HEK293 (cell line): ENCODE measurements around the gene PIK3AP1.

Experiments
- ZFP37 ChIP-seq: fragments of 450-650 bp; formaldehyde crosslinking; IDR thresholded peaks from 2 replicates; pipeline ENCODE4 v1.5.1; 2016; ENCODE audit warnings: missing biosample characterization, missing genetic modification characterization
- ZNF112 ChIP-seq: fragments of 450-650 bp; formaldehyde crosslinking; IDR thresholded peaks from 2 replicates; pipeline ENCODE4 v1.5.0; 2017; ENCODE audit warnings: missing biosample characterization, missing genetic modification characterization
- ZNF132 ChIP-seq: fragments of 450-650 bp; formaldehyde crosslinking; IDR thresholded peaks from 2 replicates; pipeline ENCODE4 v1.5.1; 2017; ENCODE audit warnings: missing biosample characterization, missing genetic modification characterization, borderline replicate concordance
- ZNF324 ChIP-seq: fragments of 450-650 bp; formaldehyde crosslinking; IDR thresholded peaks from 2 replicates; pipeline ENCODE4 v1.5.1; 2016; ENCODE audit warnings: missing biosample characterization, missing genetic modification characterization
- ZNF791 ChIP-seq: fragments of 450-650 bp; formaldehyde crosslinking; IDR thresholded peaks from 2 replicates; pipeline ENCODE4 v1.5.1; 2016; ENCODE audit warnings: missing biosample characterization, missing genetic modification characterization
- ZSCAN23 ChIP-seq: fragments of 450-650 bp; formaldehyde crosslinking; IDR thresholded peaks from 2 replicates; pipeline ENCODE4 v1.5.1; 2016; ENCODE audit warnings: missing biosample characterization, missing genetic modification characterization
- TF ChIP-seq, protein P1 (sequence below): fragments of 450-650 bp; formaldehyde crosslinking; IDR thresholded peaks from 2 replicates; pipeline ENCODE4 v1.5.1; 2016; ENCODE audit warnings: missing biosample characterization, missing genetic modification characterization
- TF ChIP-seq, protein P2 (sequence below): fragments of 450-650 bp; formaldehyde crosslinking; IDR thresholded peaks from 2 replicates; pipeline ENCODE4 v1.5.1; 2016; ENCODE audit warnings: missing biosample characterization, missing genetic modification characterization
- TF ChIP-seq, protein P3 (sequence below): fragments of 450-650 bp; formaldehyde crosslinking; IDR thresholded peaks from 2 replicates; pipeline ENCODE4 v1.5.1; 2016; ENCODE audit warnings: missing biosample characterization, missing genetic modification characterization

DNA sequence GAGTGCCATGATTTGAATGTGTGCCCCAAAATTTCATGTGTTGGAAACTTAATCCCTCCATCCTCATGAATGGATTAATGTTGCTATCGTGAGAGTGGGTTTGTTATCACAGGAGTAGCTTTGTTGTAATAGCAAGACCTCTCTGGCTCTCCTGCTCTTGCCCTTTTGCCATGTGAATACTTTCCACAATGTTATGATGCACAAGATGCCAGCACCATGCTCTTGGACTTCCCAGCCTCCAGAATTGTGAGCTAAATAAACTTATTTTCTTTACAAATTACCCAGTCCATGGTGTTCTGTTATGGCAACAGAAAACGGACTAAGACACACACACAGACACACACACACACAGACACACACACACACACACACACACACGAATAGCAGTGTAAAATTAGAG is 82.2 kb downstream of the PIK3AP1 start:
- TF ChIP-seq, protein P1, sequence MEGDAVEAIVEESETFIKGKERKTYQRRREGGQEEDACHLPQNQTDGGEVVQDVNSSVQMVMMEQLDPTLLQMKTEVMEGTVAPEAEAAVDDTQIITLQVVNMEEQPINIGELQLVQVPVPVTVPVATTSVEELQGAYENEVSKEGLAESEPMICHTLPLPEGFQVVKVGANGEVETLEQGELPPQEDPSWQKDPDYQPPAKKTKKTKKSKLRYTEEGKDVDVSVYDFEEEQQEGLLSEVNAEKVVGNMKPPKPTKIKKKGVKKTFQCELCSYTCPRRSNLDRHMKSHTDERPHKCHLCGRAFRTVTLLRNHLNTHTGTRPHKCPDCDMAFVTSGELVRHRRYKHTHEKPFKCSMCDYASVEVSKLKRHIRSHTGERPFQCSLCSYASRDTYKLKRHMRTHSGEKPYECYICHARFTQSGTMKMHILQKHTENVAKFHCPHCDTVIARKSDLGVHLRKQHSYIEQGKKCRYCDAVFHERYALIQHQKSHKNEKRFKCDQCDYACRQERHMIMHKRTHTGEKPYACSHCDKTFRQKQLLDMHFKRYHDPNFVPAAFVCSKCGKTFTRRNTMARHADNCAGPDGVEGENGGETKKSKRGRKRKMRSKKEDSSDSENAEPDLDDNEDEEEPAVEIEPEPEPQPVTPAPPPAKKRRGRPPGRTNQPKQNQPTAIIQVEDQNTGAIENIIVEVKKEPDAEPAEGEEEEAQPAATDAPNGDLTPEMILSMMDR (tag by site-specific recombination) = no peak
- TF ChIP-seq ZNF324 (tag by site-specific recombination) (no peak), ZNF132 (tag by site-specific recombination) (no peak), ZSCAN23 (no peak), ZFP37 (no peak), ZNF791 (tag by site-specific recombination) (no peak), ZNF112 (no peak)
- TF ChIP-seq, protein P2, sequence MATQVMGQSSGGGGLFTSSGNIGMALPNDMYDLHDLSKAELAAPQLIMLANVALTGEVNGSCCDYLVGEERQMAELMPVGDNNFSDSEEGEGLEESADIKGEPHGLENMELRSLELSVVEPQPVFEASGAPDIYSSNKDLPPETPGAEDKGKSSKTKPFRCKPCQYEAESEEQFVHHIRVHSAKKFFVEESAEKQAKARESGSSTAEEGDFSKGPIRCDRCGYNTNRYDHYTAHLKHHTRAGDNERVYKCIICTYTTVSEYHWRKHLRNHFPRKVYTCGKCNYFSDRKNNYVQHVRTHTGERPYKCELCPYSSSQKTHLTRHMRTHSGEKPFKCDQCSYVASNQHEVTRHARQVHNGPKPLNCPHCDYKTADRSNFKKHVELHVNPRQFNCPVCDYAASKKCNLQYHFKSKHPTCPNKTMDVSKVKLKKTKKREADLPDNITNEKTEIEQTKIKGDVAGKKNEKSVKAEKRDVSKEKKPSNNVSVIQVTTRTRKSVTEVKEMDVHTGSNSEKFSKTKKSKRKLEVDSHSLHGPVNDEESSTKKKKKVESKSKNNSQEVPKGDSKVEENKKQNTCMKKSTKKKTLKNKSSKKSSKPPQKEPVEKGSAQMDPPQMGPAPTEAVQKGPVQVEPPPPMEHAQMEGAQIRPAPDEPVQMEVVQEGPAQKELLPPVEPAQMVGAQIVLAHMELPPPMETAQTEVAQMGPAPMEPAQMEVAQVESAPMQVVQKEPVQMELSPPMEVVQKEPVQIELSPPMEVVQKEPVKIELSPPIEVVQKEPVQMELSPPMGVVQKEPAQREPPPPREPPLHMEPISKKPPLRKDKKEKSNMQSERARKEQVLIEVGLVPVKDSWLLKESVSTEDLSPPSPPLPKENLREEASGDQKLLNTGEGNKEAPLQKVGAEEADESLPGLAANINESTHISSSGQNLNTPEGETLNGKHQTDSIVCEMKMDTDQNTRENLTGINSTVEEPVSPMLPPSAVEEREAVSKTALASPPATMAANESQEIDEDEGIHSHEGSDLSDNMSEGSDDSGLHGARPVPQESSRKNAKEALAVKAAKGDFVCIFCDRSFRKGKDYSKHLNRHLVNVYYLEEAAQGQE = no peak
- TF ChIP-seq, protein P3, sequence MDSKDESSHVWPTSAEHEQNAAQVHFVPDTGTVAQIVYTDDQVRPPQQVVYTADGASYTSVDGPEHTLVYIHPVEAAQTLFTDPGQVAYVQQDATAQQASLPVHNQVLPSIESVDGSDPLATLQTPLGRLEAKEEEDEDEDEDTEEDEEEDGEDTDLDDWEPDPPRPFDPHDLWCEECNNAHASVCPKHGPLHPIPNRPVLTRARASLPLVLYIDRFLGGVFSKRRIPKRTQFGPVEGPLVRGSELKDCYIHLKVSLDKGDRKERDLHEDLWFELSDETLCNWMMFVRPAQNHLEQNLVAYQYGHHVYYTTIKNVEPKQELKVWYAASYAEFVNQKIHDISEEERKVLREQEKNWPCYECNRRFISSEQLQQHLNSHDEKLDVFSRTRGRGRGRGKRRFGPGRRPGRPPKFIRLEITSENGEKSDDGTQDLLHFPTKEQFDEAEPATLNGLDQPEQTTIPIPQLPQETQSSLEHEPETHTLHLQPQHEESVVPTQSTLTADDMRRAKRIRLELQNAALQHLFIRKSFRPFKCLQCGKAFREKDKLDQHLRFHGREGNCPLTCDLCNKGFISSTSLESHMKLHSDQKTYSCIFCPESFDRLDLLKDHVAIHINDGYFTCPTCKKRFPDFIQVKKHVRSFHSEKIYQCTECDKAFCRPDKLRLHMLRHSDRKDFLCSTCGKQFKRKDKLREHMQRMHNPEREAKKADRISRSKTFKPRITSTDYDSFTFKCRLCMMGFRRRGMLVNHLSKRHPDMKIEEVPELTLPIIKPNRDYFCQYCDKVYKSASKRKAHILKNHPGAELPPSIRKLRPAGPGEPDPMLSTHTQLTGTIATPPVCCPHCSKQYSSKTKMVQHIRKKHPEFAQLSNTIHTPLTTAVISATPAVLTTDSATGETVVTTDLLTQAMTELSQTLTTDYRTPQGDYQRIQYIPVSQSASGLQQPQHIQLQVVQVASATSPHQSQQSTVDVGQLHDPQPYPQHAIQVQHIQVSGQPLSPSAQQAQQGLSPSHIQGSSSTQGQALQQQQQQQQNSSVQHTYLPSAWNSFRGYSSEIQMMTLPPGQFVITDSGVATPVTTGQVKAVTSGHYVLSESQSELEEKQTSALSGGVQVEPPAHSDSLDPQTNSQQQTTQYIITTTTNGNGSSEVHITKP (tag by site-specific recombination) = no peak
